ENCODE measurements around the gene CDK11B.
"Not testable (repeated sequence)": the region's sequence is repeated elsewhere in the genome, so short reads cannot be mapped to it uniquely, and the experiment has no call there.

DNA sequence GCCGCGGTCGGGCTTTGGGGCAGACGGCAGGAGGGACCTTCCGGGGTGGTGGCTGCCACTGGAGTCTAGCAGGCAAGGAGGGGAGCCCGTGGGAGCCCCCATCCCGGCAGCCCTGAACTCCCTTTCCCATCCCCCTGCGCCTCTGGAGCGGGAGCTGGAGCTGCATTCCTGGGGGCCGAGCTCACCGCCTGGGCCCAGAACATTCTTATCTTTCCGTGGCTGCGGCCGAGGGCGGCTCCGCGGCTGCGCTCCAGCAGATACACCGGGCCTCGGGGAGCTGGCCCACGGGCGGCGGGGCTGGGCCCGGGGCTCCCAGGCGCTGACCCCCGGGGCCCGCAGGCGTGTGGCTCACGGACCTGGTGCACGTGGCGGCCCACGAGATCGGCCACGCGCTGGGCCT lies 25.4 kb downstream of the CDK11B start:
- TF ChIP-seq, protein P1, sequence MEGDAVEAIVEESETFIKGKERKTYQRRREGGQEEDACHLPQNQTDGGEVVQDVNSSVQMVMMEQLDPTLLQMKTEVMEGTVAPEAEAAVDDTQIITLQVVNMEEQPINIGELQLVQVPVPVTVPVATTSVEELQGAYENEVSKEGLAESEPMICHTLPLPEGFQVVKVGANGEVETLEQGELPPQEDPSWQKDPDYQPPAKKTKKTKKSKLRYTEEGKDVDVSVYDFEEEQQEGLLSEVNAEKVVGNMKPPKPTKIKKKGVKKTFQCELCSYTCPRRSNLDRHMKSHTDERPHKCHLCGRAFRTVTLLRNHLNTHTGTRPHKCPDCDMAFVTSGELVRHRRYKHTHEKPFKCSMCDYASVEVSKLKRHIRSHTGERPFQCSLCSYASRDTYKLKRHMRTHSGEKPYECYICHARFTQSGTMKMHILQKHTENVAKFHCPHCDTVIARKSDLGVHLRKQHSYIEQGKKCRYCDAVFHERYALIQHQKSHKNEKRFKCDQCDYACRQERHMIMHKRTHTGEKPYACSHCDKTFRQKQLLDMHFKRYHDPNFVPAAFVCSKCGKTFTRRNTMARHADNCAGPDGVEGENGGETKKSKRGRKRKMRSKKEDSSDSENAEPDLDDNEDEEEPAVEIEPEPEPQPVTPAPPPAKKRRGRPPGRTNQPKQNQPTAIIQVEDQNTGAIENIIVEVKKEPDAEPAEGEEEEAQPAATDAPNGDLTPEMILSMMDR (IDR thresholded peaks at IDR 0.05), result not testable (repeated sequence)
- TF ChIP-seq POLR2A (IDR thresholded peaks at IDR 0.05; ENCODE audit: low read depth); EP300 (IDR thresholded peaks at IDR 0.05); POLR2AphosphoS5 (IDR thresholded peaks at IDR 0.05): not testable (repeated sequence)

Measured in esophagus muscularis mucosa (tissue), 4 donors.